GM18508 (cell line): Measurements from ENCODE around the gene CABP1.

ENCODE experiments used
- ATAC-seq: cut with Tn5 transposase; IDR thresholded peaks from one replicate; pipeline ENCODE4 v1.9.1; 2021; ENCODE audit warnings: moderate number of reproducible peaks; ENCODE audit not compliant: insufficient read depth, unreplicated experiment

The CABP1 gene

GRCh38 chr12:120689397-120690082 lies 49.1 kb downstream of the CABP1 start:
- ATAC-seq: no peak

GRCh38 chr12:120690083-120690450 lies 49.6 kb downstream of the CABP1 start:
- ATAC-seq: no peak

- no peak for ATAC-seq
Observed at GRCh38 chr12:120690978-120691377, 50.6 kb downstream of the CABP1 start.

DNA sequence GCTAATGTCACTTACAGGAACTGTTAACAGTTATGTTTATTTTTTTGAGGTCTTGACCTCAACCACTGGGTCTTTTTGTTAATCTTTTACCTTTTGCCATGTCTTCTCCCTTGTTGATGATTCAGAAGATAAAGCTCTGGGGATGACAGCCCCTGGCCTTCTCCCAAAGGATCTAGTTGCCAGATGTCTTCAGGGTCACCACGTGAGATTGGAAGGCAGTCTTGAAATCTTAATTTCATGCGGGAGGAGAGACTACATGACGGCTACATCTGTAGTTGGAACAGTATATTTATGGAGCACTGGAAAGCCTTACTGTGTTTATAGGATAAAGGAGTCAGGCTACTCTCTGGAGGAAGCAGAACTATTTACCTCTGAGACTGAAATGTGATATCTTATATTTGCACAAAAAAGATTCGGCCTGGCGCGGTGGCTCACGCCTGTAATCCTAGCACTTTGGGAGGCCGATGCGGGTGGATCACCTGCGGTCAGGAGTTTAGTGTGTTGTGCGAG lies 52.2 kb downstream of the CABP1 start:
- no peak for ATAC-seq

GRCh38 chr12:120693848-120694247 lies 53.4 kb downstream of the CABP1 start:
- no peak for ATAC-seq

- ATAC-seq: no peak
Observed at GRCh38 chr12:120696626-120697025, 56.2 kb downstream of the CABP1 start.

- no peak for ATAC-seq
Observed at GRCh38 chr12:120697344-120697743, 56.9 kb downstream of the CABP1 start.

GRCh38 chr12:120698665-120699064 lies 58.2 kb downstream of the CABP1 start:
- no peak for ATAC-seq

DNA sequence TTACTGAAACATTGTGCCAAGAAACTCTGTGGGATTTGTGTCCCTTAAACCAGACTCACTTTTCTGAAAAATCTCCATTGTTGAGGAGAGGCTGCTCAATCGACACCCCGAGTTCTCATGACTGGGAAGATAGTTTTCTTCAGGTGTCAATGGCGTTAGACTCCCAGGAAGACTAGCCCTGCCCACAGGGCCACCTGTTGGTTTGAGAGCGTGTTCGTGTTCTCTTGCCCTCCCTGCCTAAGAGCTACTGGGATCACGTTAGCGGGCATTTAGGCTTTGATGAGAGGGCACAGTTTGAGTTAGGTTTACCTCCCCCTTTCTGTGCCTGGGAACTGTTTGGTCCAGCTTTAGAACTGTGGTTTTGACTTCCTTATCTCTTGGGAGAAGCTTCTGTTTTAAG lies 59.1 kb downstream of the CABP1 start:
- ATAC-seq: no peak

- no peak for ATAC-seq
Observed at GRCh38 chr12:120700886-120701285, 60.5 kb downstream of the CABP1 start.

DNA sequence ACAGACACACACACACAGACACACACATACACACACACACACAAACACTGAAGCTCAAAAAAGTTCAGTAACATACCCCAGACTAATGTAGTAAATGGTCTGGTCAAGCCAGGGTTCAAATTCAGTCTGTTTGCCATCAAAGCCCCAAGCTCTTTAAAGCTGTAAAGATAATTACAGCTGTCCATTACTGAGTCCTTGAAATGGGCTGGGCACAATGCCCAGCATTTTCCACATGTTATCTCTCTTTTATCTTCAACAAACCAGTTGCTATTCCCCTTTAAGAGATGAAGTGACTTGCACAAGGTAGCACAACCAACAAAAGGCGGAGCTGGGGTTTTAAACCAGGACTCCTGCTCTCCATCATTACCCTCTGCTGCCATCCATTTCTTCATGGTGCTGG lies 62.2 kb downstream of the CABP1 start:
- ATAC-seq: no peak

- ATAC-seq: no peak
Observed at GRCh38 chr12:120703311-120703942, 63.0 kb downstream of the CABP1 start.

GRCh38 chr12:120705618-120706017 lies 65.2 kb downstream of the CABP1 start:
- ATAC-seq: no peak

GRCh38 chr12:120706029-120706428 lies 65.6 kb downstream of the CABP1 start:
- no peak for ATAC-seq

- ATAC-seq: no peak
Observed at GRCh38 chr12:120708651-120709050, 68.2 kb downstream of the CABP1 start.

DNA sequence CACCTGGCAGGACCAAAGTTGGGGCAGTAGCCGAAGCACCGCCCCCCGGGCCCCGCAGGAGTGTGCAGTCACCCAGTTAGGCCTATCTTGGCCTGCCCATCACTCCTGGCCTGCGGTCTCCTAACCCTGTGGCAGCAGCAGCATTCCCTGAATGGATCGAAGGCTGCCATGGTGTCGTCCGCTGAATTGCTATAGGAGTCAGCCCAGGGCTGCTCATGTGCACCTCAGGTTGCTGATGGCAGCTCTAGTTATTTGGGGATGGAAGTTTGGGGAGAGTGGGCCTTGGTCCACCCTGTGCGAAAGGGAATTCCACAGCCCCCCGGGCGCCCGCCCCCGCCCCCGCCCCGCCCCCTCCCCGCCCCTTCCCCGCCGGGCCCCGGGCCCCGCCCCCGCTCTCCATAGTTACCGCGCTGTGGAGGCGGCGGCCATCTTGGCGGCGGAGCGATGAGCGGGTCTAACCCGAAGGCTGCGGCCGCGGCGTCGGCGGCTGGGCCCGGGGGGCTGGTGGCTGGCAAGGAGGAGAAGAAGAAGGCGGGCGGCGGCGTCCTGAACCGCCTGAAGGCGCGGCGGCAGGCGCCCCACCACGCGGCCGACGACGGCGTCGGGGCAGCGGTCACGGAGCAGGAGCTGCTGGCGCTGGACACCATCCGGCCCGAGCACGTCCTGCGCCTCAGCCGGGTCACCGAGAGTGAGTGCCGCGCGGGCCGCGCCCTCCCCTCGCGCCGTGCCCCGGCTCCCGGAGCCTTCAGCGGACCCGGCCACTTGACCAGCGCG lies 69.8 kb downstream of the CABP1 start, which contains the start of gene UNC119B:
UNC119B (plus strand) TSS at position 428 of the 774 bp plus-strand sequence; CDS start at position 445, 17 bp downstream.
- no peak for ATAC-seq

- ATAC-seq: no peak
Observed at GRCh38 chr12:120710805-120711296, 70.4 kb downstream of the CABP1 start.

- no peak for ATAC-seq
Observed at GRCh38 chr12:120711411-120711810, 71.0 kb downstream of the CABP1 start.

GRCh38 chr12:120712610-120713009 lies 72.2 kb downstream of the CABP1 start:
- no peak for ATAC-seq

DNA sequence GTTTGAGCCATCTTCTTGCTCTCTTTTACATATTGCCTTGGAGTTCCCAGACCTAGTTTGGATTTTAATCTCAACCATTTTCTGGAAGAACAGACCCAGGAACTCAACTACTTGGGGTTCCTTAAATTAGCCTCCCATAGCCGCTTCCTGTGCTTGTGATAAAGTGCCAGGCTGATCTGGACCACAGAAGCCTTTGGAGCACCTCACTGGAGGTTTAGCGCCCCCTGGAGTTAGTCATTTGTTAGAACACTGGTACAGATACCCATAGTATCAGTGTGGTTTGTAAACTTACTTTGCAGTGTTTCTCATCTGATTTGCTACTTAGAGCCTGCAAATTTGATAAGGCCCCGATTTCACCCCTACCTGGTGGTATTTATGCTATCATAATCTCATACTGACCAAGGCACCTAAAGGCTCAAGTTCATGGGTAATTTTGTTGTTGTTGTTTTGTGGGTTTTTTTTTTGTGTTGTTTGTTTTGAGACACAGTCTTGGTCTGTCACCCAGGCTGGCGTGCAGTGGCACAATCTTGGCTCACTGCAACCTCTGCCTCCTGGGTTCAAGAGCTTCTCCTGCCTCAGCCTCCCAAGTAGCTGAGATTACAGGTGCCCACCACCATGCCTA lies 73.5 kb downstream of the CABP1 start:
- ATAC-seq: no peak
